Smooth muscle cell (in vitro differentiated cells): ENCODE measurements around the gene SLC38A10. TPM values are rescaled to one million over a fixed set of nuclear protein-coding genes. Genes with fewer than 3 reads are reported as not detected.

Experiments used
- DNase-seq: peaks from one replicate; lab custom pipeline; 2025; ENCODE audit not compliant: unreplicated experiment; lab: John Stamatoyannopoulos, UW
- H2AFZ ChIP-seq: fragments of 200-600 bp; sonication (generic); 2 replicates; pipeline ENCODE4 v1.6.0; 2016; ENCODE audit warnings: antibody characterized with exemption, low read depth, mild to moderate bottlenecking
- H3F3A ChIP-seq: fragments of 200-600 bp; sonication (generic); 2 replicates; pipeline ENCODE4 v1.6.0; 2017; ENCODE audit warnings: antibody characterized with exemption, low read depth
- H3K27ac ChIP-seq: fragments of 200-600 bp; sonication (generic); 2 replicates; pipeline ENCODE4 v1.5.1; 2016; ENCODE audit warnings: low read depth, mild to moderate bottlenecking
- H3K27me3 ChIP-seq: fragments of 200-600 bp; sonication (generic); 2 replicates; pipeline ENCODE4 v1.6.1; 2016; ENCODE audit warnings: low read depth, mild to moderate bottlenecking
- H3K36me3 ChIP-seq: fragments of 200-600 bp; sonication (generic); 2 replicates; pipeline ENCODE4 v1.5.1; 2016; ENCODE audit warnings: low read depth
- H3K4me1 ChIP-seq: fragments of 200-600 bp; sonication (generic); 2 replicates; pipeline ENCODE4 v1.5.1; 2016; ENCODE audit warnings: low read depth
- H3K4me2 ChIP-seq: fragments of 200-600 bp; sonication (generic); 2 replicates; pipeline ENCODE4 v1.6.0; 2016; ENCODE audit warnings: mild to moderate bottlenecking
- H3K4me3 ChIP-seq: fragments of 200-600 bp; sonication (generic); 2 replicates; pipeline ENCODE4 v1.5.1; 2016; ENCODE audit warnings: mild to moderate bottlenecking
- H3K79me2 ChIP-seq: fragments of 200-600 bp; sonication (generic); 2 replicates; pipeline ENCODE4 v1.6.0; 2016; ENCODE audit warnings: low read depth, mild to moderate bottlenecking
- H3K9ac ChIP-seq: fragments of 200-600 bp; sonication (generic); 2 replicates; pipeline ENCODE4 v1.6.0; 2016; ENCODE audit warnings: low read depth
- H3K9me3 ChIP-seq: fragments of 200-600 bp; sonication (generic); replicated peaks from 2 replicates; pipeline ENCODE4 v1.5.1; 2016; ENCODE audit warnings: low read depth
- H4K20me1 ChIP-seq: fragments of 200-600 bp; sonication (generic); 2 replicates; pipeline ENCODE4 v1.6.0; 2016; ENCODE audit warnings: low read depth
- CTCF ChIP-seq: fragments of 200-600 bp; sonication (generic); IDR thresholded peaks from 2 replicates; pipeline ENCODE4 v1.5.1; 2017; ENCODE audit warnings: borderline replicate concordance, mild to moderate bottlenecking, antibody characterized with exemption; ENCODE audit not compliant: insufficient read depth, poor library complexity, severe bottlenecking
- WGBS: methylation state at CpG from one replicate; pipeline ENCODE4 v1.1.7; 2016; ENCODE audit warnings: low lambda C conversion rate; 5-methylcytosine and 5-hydroxymethylcytosine counted together
- polyA plus RNA-seq: library from polyadenylated mRNA; unstranded; fragments of >200 nt; fragmentation: Nextera tagmentation; extraction: Ambion mirVana; gene quantifications from 2 replicates; pipeline ENCODE4 v1.2.1, GENCODE V29; 2016
- total RNA-seq: library from RNA; depleted of rRNA; stranded (reverse); fragments of >200 nt; gene quantifications from 2 replicates; pipeline ENCODE4 v1.2.3, GENCODE V29; 2014

The SLC38A10 gene
- total and polyA plus RNA-seq, 2 experiments from 2014 or later = 61.6 to 97.1 TPM

GRCh38 chr17:81260641-81261040 is 34.5 kb downstream of the SLC38A10 start:
- H3F3A ChIP-seq = no peaks in the 10 kb centered on the region
- no peak overlapping the region for H3K4me2 ChIP-seq
- no peak for DNase-seq
- H3K27me3 ChIP-seq = no peaks in the 10 kb centered on the region
- H4K20me1 ChIP-seq = peaks cover under 1% of the 10 kb centered on the region
- no peak for TF ChIP-seq CTCF
- no peaks in the 10 kb centered on the region for H3K9me3 ChIP-seq
- H3K36me3 ChIP-seq = no peaks in the 10 kb centered on the region
- H3K4me3 ChIP-seq = no peak overlapping the region
- H3K9ac ChIP-seq = no peak overlapping the region
- 97% methylated on average over 19 of the region's 19 CpGs for WGBS
- H3K27ac ChIP-seq = no peak overlapping the region
- no peaks in the 10 kb centered on the region for H3K4me1 ChIP-seq
- H2AFZ ChIP-seq = no peak overlapping the region
- no peaks in the 10 kb centered on the region for H3K79me2 ChIP-seq

DNA sequence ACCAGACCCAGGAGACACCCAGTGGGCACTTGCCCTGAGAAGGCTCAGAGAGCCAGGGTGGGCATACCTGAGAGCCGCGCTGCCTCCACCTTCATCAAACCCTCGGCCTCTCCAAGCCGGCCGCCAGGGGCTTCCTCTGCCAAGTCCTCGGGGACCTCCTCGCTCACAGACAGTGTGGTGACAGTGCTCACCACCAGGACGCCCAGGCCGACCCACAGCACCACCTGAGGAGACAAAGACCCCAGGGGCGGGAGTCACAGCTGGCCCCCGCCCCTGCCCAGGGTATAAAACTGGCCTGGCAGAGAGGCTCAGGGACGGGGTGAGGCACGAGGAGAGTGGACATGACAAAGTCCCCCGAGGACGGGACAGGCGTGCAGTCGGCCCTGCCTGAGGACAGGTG is 34.9 kb downstream of the SLC38A10 start:
- Histone ChIP-seq H3K4me2 (no peak overlapping the region), H3K27ac (no peak overlapping the region), H3K9ac (no peak overlapping the region), H3K27me3 (no peaks in the 10 kb centered on the region), H3K4me3 (no peak overlapping the region), H3F3A (no peaks in the 10 kb centered on the region), H3K36me3 (no peaks in the 10 kb centered on the region), H3K9me3 (no peaks in the 10 kb centered on the region), H2AFZ (no peak overlapping the region), H3K79me2 (no peaks in the 10 kb centered on the region), H4K20me1 (peaks cover 5% of the 10 kb centered on the region), H3K4me1 (no peaks in the 10 kb centered on the region)
- no peak for TF ChIP-seq CTCF
- WGBS = 97% methylated on average over 17 of the region's 17 CpGs
- DNase-seq = no peak

DNA sequence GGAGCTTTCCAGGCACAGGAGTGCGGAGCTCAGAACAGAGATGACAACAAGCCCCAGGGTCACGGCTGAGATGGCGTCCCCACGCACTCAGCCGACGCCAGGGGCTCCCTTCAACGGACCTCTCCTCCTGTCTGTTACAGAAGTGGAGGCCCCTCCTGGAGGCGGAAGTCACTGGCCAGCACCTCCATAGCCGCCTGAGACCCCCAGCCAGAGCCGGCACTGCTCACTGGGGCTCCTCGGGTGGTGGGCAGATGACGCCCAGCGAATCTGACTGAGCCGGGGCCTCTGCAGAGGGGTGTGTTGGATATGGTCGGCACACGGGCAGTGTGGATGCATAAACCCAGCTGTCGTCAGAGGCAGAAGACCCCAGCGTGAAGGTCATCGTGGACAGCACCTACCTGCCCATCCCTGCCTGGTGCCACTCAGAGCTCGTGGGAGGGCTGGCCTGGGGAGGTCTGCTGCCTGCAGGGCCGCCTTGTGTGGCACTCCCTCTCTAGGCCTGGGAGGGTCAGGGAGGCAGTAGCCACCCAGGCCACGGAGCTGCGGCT is 36.0 kb downstream of the SLC38A10 start:
- 98% methylated on average over 23 of the region's 23 CpGs for WGBS
- H3K79me2 ChIP-seq = no peaks in the 10 kb centered on the region
- no peak overlapping the region for H3K4me3 ChIP-seq
- H3K27ac ChIP-seq = no peak overlapping the region
- no peaks in the 10 kb centered on the region for H3K36me3 ChIP-seq
- H3K9me3 ChIP-seq = no peaks in the 10 kb centered on the region
- H3K4me1 ChIP-seq = no peaks in the 10 kb centered on the region
- no peak overlapping the region for H3K4me2 ChIP-seq
- DNase-seq = no peak
- H2AFZ ChIP-seq = no peak overlapping the region
- no peak overlapping the region for H3K9ac ChIP-seq
- H3K27me3 ChIP-seq = no peaks in the 10 kb centered on the region
- no peaks in the 10 kb centered on the region for H3F3A ChIP-seq
- no peak for TF ChIP-seq CTCF
- H4K20me1 ChIP-seq = peaks cover 12% of the 10 kb centered on the region

- Histone ChIP-seq H3K27me3 (no peaks in the 10 kb centered on the region), H3K36me3 (no peaks in the 10 kb centered on the region), H3K4me3 (no peak overlapping the region), H3K79me2 (no peaks in the 10 kb centered on the region), H3K9me3 (no peaks in the 10 kb centered on the region), H3K4me2 (no peak overlapping the region), H3K9ac (no peak overlapping the region), H3K4me1 (no peaks in the 10 kb centered on the region), H3F3A (no peaks in the 10 kb centered on the region), H2AFZ (no peak overlapping the region), H3K27ac (no peak overlapping the region), H4K20me1 (peaks cover 20% of the 10 kb centered on the region)
- DNase-seq = no peak
- TF ChIP-seq CTCF = no peak
- WGBS = 93% methylated on average over 20 of the region's 20 CpGs
Observed at GRCh38 chr17:81258292-81258691, 36.8 kb downstream of the SLC38A10 start.
